ENCODE measurements around the gene SLC16A13.
"Not testable (repeated sequence)": the region's sequence is repeated elsewhere in the genome, so short reads cannot be mapped to it uniquely, and the experiment has no call there.

The SLC16A13 gene

DNA sequence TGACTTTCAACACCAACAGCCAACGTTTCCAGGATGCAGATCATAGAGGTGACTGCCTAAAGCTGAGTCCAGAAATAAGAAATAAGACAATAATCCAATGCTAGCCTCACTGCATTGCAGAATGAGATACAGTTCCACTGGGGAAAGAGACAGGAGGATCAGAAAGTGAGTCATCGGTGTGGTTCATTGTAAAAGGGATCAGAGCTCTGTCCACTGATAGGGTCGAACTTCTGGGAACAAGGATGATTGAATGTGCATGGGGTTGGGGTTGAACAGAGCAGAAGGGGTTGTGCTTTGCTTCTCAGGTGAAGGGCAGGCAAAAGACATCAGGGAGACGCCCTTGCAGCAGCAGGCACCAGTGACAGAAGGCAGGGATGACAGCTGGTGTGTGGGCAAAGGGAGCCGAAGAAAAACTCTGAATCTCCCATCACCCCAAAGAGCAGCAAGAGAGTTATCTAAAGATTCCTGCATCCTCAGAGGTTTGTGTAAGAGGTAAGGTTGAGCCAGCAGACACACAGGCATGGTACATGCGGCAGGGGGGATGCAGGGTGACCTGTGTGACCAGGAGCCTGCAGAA, 27.8 kb downstream of the SLC16A13 start:
- no peak for DNase-seq (ENCODE audit: low read depth in 3 of 3)

DNA sequence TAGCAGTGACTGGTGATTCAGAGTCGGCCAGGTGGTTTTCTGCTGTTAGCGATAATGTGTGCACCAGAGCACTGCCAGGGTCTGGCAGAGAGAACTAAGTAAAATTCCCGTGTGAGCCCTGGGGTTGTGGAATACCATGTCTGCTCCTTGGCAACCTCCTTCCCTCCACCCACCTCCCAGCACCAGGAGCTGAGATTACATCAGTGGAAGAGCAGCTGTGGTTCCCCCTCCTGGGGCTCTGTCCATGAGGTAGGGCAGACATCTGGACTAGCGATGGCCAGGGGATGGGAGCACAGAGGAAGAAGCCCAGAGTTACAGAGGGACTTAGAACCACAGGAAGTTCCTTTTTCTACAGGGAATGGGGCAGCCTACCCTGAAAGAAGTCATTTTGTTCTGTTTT, 28.4 kb downstream of the SLC16A13 start:
- no peak for DNase-seq (ENCODE audit: low read depth in 3 of 3)

DNA sequence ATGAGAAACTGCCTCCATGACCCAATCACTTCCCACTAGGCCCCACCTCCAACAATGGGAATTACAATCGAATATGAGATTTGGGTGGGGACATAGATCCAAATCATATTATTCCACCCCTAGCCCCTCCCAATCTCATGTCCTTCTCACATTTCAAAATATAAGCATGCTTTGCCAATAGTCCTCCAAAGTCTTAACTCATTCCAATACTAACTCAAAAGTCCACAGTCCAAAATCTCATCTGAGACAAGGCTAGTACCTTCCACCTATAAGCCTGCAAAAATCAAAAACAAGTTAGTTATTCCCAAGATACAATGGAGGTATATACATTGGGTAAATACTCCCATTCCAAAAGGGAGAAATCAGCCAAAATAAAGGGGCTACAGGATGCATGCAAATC, 31.4 kb downstream of the SLC16A13 start:
- DNase-seq (ENCODE audit: low read depth in 3 of 3), result no peak

DNA sequence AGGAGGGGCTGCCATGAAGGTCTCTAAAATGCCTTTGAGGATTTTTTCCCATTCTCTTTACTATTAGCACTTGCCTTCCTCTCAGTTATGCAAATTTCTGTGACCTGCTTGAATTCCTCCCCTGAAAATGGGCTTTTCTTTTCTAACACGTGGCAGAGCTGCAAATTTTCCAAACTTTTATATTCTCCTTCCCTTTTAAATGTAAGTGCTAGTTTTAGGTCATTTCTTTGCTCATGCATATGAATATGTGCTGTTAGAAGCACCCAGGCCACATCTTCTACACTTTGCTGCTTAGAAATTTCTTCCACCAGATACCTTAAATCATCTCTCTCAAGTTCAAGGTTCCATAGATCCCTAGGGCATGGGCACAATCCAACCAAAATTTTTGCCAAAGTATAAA, 32.5 kb downstream of the SLC16A13 start:
- DNase-seq (ENCODE audit: low read depth in 3 of 3), result no peak

DNA sequence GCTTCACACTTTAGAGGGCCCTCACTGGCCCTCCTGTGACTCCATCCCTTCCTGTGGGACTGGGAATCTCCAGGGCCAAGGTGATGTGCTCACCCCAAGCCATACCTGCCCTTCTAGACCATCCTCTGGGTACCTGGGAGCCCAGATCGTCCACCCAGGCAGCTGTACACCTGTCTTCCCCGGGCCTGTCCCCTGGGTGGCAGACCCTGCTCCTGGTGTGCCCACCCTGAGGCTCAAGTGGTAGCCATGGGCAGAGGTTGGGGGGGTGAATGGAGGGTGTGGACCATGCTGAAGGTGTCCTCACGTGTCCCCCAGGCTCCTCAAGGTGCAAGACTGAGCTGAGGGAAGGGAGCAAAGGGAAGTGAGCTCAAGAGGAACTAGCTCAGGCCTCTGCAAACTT, 34.9 kb downstream of the SLC16A13 start:
- DNase-seq (ENCODE audit: low read depth in 3 of 3), result no peak

DNA sequence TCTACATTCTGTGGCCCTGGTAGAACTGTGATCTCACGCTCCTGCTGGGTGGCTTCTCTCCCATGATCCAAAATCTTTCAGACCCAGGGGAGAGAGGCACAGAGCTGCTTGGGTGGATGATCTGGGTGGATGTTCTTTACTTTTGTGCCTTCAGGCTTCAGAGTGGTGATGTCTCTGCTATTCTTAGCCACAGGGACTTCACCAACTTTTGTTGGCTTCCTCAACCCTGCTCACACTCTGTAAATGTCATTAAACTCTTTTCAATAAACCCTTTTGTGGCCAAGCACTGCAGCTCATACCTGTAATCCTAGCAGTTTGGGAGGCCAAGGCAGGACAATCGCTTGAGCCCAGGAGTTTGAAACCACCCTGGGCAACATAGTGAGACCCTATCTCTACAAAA, 36.6 kb downstream of the SLC16A13 start:
- DNase-seq (ENCODE audit: low read depth in 3 of 3), result no peak

DNA sequence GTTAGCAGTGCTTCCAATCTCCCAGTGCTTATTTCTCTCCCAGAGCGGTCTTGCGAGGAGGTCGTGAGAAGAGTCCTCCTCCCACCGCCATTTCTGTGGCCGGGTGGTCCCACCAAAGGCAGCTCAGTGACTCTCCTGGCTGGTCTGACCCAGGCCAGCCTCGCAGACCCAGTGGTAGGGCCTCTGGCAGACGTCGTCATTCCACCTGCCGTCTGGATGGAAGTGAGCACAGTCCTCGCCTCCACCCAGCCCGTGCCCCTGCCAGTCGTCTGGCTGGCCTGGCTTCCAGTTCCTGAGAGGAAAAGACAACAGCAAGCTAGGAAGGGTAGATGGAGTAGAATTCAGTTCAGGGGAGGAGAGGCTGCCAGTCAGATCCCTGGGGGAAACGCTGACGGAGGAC, 39.1 kb downstream of the SLC16A13 start:
- no peak for DNase-seq (ENCODE audit: low read depth in 3 of 3)

DNA sequence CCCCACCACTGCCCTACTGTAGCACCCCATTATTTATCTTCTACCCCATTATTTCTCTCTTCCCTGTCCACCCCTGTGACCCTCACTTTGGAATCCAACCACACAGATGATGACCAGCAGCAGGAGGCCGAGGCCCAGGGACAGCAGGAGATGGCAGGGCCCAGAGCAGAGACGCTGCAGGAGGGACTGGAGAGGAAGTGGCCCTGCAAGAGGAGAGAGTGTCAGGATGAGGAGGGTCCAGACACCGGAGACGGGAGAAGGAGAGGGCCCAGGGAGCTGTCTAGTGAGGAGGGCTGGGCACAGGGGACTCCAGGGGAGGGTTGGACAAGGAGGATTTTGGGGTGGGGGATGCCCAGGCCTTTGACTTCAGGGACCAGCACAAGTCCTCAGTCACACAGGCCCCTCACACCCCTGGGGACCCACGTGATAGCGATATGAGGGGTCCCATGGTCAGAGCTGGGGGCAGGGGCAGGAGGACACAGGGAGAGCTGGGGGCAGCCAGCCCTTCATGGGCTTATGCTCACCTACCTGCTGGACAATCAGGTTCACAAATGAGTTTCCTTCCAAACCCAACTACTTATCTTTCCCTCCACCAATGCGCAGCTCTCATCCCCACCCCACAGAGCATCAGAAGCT, 42.2 kb downstream of the SLC16A13 start:
- DNase-seq (ENCODE audit: low read depth in 3 of 3), result no peak

DNA sequence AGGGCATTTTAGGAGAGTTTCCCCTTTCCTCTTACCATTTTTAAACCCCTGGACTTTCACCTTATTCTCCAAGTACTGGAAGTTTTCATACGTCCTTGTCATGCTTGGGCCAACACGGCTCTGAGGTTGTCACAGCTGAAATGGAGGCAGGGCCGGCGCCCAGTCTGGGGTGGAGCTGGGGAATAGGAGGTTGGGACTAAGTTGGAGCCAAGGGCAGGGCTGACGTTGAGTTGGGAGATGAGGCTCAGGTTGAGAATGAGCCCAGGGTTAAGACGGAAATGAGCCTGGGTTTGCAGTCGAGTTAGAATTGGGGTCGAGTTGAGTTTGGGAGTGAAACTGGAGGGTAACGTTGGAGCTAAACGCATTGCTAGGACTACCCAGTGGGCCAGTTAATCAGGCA, 42.9 kb downstream of the SLC16A13 start:
- DNase-seq (ENCODE audit: low read depth in 3 of 3), result no peak

DNA sequence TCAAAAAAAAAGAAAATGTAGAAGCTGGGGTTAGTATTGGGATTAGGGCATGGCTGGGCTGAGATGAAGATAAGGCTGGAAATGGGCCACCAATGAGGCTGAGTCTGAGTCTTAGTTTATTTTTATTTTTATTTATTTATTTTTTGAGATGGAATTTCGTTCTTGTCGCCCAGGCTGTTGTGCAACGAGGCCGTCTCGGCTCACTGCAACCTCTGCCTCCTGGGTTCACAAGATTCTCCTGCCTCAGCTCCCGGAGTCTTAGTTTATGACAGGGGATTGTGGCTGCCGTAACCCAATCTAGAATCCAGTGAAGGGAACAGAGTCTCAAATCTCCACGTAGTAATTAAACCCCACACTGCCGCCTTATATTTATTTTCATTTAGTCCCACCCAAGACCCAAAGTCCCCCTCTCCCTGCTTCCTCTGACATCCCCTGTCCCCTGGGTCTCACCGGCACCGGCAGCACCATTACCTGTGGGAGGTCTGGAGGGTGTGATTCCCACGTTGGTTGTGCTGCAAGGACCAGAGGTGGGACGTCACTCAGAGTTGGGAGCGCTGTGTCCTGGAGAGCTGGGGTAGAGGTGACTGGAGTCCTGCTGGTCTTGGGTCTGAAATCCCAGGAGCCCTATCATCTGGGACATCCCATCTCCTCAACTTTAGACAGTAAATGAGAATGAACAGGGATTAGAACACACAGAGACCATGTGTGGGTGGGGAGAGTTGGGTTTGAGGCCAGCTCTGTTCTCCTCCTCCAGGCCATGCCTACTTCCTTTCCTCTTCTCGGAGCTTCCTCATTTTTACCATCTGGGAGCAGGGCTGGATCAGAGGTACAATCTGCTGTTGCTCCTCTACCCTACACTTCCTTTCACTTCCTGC, 44.0 kb downstream of the SLC16A13 start, which contains the start of gene CLEC10A:
Gene CLEC10A, minus strand, starts transcription at position 671 of the 875 bp plus-strand sequence. CDS start 1,439 bp downstream, outside the sequence.
- no peak for DNase-seq (ENCODE audit: low read depth in 3 of 3)

DNA sequence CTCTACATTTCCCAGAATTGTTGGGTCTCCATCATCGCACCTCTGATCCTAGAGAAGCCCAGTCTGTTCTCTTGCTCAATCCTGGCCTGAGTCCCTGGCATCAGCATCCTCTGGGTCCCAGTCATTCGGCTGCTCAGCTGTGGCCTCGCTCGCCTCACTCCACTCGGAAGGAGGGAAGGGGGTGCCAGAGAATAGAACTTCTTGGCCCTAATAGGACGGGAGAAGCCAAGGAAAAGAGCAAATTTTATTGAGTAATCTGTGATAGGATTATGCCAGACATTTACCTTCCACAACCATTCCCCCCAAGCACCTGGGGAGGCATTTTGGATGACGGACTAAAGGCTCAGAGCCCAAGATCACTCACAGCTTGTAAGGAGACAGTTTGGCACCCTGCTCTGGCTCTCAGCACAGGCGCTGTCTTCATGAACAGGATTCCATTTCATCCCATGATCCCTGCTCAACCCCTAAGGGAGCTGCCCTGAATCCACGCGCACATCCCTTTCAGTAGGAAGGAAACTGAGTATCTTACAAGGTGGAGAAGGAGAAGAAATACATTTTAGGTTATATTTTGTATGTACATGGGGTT, 44.7 kb downstream of the SLC16A13 start:
- DNase-seq (ENCODE audit: low read depth in 3 of 3), result no peak

DNA sequence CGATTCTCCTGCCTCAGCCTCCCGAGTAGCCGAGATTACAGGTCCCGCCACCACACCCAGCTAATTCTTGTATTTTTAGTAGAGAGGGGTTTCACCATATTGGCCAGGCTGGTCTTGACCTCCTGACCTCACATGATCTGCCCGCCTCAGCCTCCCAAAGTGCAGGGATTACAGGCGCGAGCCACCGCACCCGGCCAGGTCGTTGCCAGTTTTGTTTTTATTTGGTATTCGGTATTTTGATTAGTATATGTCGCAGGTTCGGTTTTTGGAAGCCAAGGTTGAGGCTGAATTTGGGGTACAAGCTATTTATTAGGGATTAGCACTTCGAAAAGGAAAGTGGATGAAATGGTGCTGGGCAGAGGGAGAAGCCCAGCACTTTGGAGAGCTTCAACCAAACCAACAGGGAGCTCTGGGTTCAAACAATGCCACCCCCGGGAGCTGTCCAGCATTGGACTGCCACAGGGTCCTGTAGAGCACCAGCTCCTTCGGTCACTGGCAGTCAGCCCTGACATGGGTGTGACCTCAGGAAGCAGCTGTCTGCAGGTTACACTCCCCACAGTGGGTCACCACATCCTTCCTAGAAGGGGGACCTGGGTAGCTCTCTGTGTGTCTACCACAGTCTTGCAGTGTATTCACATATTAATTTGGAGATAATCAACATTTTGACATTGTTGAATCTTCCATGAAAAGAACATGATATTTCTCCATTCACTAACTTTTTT, 45.7 kb downstream of the SLC16A13 start:
- no peak for DNase-seq (ENCODE audit: low read depth in 3 of 3)

DNA sequence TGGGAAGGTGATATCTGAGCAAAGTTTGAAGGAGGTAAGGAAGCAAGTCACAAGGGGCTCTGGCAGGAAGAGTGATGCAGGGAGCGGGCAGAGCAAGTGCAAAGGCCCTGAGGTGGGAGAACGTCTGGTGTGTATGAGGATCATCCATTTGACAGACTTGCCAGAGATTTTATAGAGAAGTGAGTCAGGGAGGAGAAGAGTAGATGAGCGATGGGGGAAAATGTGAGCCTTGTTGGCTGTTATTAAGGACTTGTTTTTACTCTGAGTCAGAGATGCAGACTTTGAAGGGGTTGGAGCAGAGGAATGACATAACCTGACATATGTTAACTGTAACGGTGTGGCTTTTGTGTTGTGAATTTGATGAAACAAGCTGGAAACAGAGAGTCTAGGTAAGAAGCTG, 47.8 kb downstream of the SLC16A13 start:
- DNase-seq (ENCODE audit: low read depth in 3 of 3), result no peak

DNA sequence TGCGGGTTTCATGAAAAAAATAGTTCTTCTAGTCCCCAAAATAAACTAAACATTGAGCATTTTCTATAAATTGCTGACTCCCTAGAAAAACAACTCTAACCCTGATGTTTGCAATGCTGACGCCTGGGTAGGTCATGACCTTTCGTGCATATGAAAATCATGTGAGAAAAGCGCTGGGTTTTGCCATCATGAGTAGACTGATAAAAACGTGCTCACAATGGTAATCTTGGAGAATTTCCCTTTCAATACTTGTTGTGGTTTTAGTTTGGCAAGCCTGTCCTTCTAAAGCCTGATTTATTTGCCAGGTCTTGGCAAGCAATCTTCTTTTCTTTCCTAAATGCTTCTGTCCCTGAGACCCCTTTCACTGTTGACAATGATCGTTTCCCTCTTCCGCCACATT, 48.3 kb downstream of the SLC16A13 start:
- no peak for DNase-seq (ENCODE audit: low read depth in 3 of 3)

DNA sequence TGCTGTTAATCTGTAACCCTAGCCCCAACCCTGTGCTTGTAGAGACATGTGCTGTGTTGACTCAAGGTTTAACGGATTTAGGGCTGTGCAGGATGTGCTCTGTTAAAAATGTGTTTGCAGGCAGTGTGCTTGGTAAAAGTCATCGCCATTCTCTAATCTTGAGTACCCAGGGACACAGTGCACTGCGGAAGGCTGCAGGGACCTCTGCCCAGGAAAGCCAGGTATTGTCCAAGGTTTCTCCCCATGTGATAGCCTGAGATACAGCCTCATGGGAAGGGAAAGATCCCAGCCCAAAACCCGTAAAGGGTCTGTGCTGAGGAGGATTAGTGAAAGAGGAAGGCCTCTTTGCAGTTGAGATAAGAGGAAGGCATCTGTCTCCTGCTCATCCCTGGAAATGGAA, 52.6 kb downstream of the SLC16A13 start:
- DNase-seq (ENCODE audit: low read depth in 3 of 3), result not testable (repeated sequence)

DNA sequence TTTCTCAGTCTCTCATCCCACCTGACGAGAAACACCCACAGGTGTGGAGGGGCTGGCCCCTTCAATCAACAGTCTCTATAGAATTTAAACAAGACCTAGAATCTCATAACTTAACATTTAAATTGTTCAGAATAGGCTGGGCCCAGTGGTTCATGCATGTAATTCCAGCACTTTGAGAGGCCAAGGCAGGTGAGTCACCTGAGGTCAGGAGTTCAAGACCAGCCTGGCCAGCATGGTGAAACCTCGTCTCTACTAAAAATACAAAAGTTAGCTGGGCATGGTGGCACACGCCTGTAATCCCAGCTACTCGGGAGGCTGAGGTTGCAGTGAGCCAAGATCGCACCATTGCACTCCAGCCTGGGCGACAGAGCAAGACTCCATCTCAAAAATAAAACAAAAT, 53.8 kb downstream of the SLC16A13 start:
- not testable (repeated sequence) for DNase-seq (ENCODE audit: low read depth in 3 of 3)

Measured in stimulated activated CD4-positive, alpha-beta T cell treated with anti-CD3 and anti-CD28 coated beads, TNF-alpha, amount 100 ng/mL, for 48 hours (primary cell).